ENCODE measurements around the gene CLBA1. TPM values are rescaled to one million over a fixed set of nuclear protein-coding genes. Genes with fewer than 3 reads are reported as not detected.

Gene CLBA1
- total RNA-seq, 1 experiment from 2014 or later, result 14.8 TPM

DNA sequence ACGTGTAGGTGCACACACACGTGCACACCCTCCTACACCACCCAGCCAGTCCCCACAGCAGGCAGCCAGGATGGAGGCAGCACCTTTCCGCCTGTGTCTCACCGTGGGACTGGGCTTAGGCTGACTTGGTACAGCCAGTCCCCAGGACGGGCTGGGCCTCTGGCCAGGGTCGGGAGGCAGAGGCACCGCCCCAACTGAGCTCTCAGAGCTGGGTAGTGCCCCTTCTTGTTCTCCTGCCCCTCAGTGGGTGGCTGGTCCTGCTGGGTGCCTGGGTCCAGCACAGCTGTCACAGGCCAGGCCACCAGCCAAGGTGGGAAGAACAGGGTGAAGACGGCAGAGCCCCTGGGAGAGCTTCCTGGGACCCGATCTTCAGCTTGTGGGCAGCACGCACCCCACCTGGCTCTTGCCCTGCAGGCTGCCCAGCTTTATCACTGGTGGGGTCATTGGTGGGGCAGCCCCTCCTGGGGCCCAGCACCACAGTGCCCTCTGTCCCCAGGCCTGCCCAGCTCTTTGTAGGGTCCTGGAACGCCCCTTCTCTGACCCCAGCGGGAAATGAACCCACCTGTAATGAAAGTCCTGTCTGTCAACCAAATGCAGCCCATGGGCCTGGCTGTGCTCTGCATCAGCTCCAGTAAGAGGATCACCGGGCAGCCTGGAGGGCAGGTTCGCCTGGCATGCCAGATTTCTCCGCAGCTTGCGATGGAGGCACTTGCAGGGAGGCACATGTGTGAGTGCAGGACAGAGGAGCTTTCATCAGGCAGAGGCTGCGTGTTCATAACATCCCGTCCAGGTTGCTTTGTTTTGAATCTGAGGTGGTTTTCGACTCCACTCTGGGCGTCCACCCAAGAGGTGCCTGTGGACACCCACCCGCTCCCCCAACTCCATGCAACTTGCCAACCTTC is 20.6 kb downstream of the CLBA1 start:
- no peak overlapping the region for H3K4me2 ChIP-seq (ENCODE audit: low read length)
- H3K9me2 ChIP-seq (ENCODE audit: insufficient read depth), result no peaks in the 10 kb centered on the region
- H3K9ac ChIP-seq (ENCODE audit: low read length), result no peak overlapping the region
- H3K79me2 ChIP-seq (ENCODE audit: insufficient read depth, low read length), result peaks cover 28% of the 10 kb centered on the region
- CTCF ChIA-PET, result no interaction called here
- no peak overlapping the region for H3K27ac ChIP-seq (ENCODE audit: low read depth, low read length)
- no peak overlapping the region for H3K4me3 ChIP-seq (replicated peaks in 1 of 2; ENCODE audit: low read depth in 1 of 2, low read length in 2 of 2)
- POLR2A ChIA-PET, result no interaction called here
- intact Hi-C loops (cut with micrococcal nuclease), result no loop called here
- peaks cover 19 to 25% of the 10 kb centered on the region in 2 experiments for H3K36me3 ChIP-seq (ENCODE audit: control insufficient read depth in 1 of 2, insufficient read depth in 2 of 2, low read length in 2 of 2)
- TF ChIP-seq CBX3 (IDR thresholded peaks at IDR 0.05; ENCODE audit: low read depth) (no peak), SP1 (IDR thresholded peaks at IDR 0.05; ENCODE audit: low read depth) (no peak), SIN3A (IDR thresholded peaks at IDR 0.05; ENCODE audit: low read depth) (no peak), RAD21 (IDR thresholded peaks at IDR 0.05; ENCODE audit: low read depth) (no peak), JUND (IDR thresholded peaks at IDR 0.05) (no peak)
- TF ChIP-seq, protein P1, sequence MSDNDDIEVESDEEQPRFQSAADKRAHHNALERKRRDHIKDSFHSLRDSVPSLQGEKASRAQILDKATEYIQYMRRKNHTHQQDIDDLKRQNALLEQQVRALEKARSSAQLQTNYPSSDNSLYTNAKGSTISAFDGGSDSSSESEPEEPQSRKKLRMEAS (IDR thresholded peaks at IDR 0.05), result no peak
- TF ChIP-seq, protein P2, sequence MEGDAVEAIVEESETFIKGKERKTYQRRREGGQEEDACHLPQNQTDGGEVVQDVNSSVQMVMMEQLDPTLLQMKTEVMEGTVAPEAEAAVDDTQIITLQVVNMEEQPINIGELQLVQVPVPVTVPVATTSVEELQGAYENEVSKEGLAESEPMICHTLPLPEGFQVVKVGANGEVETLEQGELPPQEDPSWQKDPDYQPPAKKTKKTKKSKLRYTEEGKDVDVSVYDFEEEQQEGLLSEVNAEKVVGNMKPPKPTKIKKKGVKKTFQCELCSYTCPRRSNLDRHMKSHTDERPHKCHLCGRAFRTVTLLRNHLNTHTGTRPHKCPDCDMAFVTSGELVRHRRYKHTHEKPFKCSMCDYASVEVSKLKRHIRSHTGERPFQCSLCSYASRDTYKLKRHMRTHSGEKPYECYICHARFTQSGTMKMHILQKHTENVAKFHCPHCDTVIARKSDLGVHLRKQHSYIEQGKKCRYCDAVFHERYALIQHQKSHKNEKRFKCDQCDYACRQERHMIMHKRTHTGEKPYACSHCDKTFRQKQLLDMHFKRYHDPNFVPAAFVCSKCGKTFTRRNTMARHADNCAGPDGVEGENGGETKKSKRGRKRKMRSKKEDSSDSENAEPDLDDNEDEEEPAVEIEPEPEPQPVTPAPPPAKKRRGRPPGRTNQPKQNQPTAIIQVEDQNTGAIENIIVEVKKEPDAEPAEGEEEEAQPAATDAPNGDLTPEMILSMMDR (IDR thresholded peaks at IDR 0.05 in 2 of 3, conservative IDR thresholded peaks at IDR 0.05 in 1 of 3; ENCODE audit: borderline replicate concordance in 1 of 3, insufficient read depth in 1 of 3, low read depth in 2 of 3, low read length in 2 of 3), result no peak
- TF ChIP-seq, protein P3, sequence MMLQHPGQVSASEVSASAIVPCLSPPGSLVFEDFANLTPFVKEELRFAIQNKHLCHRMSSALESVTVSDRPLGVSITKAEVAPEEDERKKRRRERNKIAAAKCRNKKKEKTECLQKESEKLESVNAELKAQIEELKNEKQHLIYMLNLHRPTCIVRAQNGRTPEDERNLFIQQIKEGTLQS (IDR thresholded peaks at IDR 0.05), result no peak
- H3K27me3 ChIP-seq (ENCODE audit: insufficient read depth, low read length), result no peaks in the 10 kb centered on the region
- no peaks in the 10 kb centered on the region for H3K9me3 ChIP-seq (ENCODE audit: control insufficient read depth in 1 of 2, insufficient read depth in 1 of 2, low read depth in 1 of 2, low read length in 2 of 2)
- H3K4me1 ChIP-seq (ENCODE audit: control insufficient read depth in 1 of 2, insufficient read depth in 2 of 2, low read length in 2 of 2), result no peaks in the 10 kb centered on the region
- RAD21 ChIA-PET (ENCODE audit: low non-redundant PET in 1 of 2, low total read pairs in 2 of 2, uncharacterized antibody in 2 of 2, unreplicated experiment in 2 of 2), result no interaction called here
- DNase-seq (ENCODE audit: low read depth, low spot score), result no peak
- BruUV-seq (replicated peaks), result no TSS peak
- no peak overlapping the region for H2AFZ ChIP-seq (ENCODE audit: low read depth, low read length, poor library complexity, severe bottlenecking)
- peaks cover 11% of the 10 kb centered on the region; the same call in 1 of the 2 replicates for H4K20me1 ChIP-seq (ENCODE audit: insufficient read depth)
- ATAC-seq, result peak; percentile 41

Data from HCT116 (cell line).